Dedifferentiated amniotic fluid mesenchymal stem cell (primary cell): ENCODE measurements around the gene NT5DC3.
"Not testable (repeated sequence)": the region's sequence is repeated elsewhere in the genome, so short reads cannot be mapped to it uniquely, and the experiment has no call there.

Experiments
- DNase-seq: peaks from one replicate; pipeline ENCODE4 v3.0.0-alpha.2; 2016; ENCODE audit errors: extremely low spot score

Gene NT5DC3

GRCh38 chr12:103809639-103810038 is 31.4 kb downstream of the NT5DC3 start:
- DNase-seq: not testable (repeated sequence)

GRCh38 chr12:103809154-103809553 is 31.9 kb downstream of the NT5DC3 start:
- DNase-seq: no peak

GRCh38 chr12:103808239-103808880 is 32.7 kb downstream of the NT5DC3 start:
- DNase-seq: no peak

- DNase-seq: no peak
These were observed 33.3 kb downstream of the NT5DC3 start for GRCh38 chr12:103807561-103808238.

GRCh38 chr12:103806803-103807202 is 34.2 kb downstream of the NT5DC3 start:
- DNase-seq: no peak

GRCh38 chr12:103805655-103806360 is 35.2 kb downstream of the NT5DC3 start:
- no peak for DNase-seq

- no peak for DNase-seq
These were observed 37.2 kb downstream of the NT5DC3 start for GRCh38 chr12:103803847-103804246.

GRCh38 chr12:103802586-103802886 is 38.5 kb downstream of the NT5DC3 start:
- DNase-seq: no peak

GRCh38 chr12:103801709-103802585 is 39.1 kb downstream of the NT5DC3 start:
- DNase-seq: no peak

- no peak for DNase-seq
These were observed 40.9 kb downstream of the NT5DC3 start for GRCh38 chr12:103799857-103800771.

GRCh38 chr12:103799504-103799856 is 41.6 kb downstream of the NT5DC3 start:
- no peak for DNase-seq

GRCh38 chr12:103798586-103798985 is 42.4 kb downstream of the NT5DC3 start:
- DNase-seq: no peak

- DNase-seq: no peak
These were observed 46.5 kb downstream of the NT5DC3 start for GRCh38 chr12:103794309-103795213.

GRCh38 chr12:103793512-103794045 is 47.5 kb downstream of the NT5DC3 start:
- DNase-seq: no peak

GRCh38 chr12:103793046-103793445 is 48.0 kb downstream of the NT5DC3 start:
- no peak for DNase-seq

GRCh38 chr12:103791350-103791920 is 49.6 kb downstream of the NT5DC3 start:
- no peak for DNase-seq

GRCh38 chr12:103786201-103786600 is 54.8 kb downstream of the NT5DC3 start:
- no peak for DNase-seq

- no peak for DNase-seq
These were observed 55.6 kb downstream of the NT5DC3 start for GRCh38 chr12:103785243-103786031.
